ENCODE measurements around the gene CNTD1.
"Not testable (repeated sequence)": the region's sequence is repeated elsewhere in the genome, so short reads cannot be mapped to it uniquely, and the experiment has no call there.

The CNTD1 gene

GRCh38 chr17:42849031-42849430 is 50.4 kb downstream of the CNTD1 start:
- TF ChIP-seq ZFX (IDR thresholded peaks at IDR 0.05; ENCODE audit: borderline replicate concordance) (no peak), CTCF (IDR thresholded peaks at IDR 0.05) (no peak)

GRCh38 chr17:42849451-42850181 is 51.0 kb downstream of the CNTD1 start:
- no peak for TF ChIP-seq ZFX (IDR thresholded peaks at IDR 0.05; ENCODE audit: borderline replicate concordance)
- no peak for TF ChIP-seq CTCF (IDR thresholded peaks at IDR 0.05)

More at GRCh38 chr17:42849031-42849430, 50.4 kb downstream of the CNTD1 start:
- H3K27ac ChIP-seq = no peak overlapping the region

GRCh38 chr17:42850954-42851353 is 52.3 kb downstream of the CNTD1 start, which contains the start of gene AOC3:
Gene AOC3, plus strand, starts transcription at chr17:42851199. Its CDS starts 145 bp downstream, at chr17:42851344.
- no peak for TF ChIP-seq ZFX (IDR thresholded peaks at IDR 0.05; ENCODE audit: borderline replicate concordance)
- TF ChIP-seq CTCF (IDR thresholded peaks at IDR 0.05) = no peak
- H3K27ac ChIP-seq = no peak within 1 kb of the TSS

More at GRCh38 chr17:42849451-42850181, 51.0 kb downstream of the CNTD1 start:
- no peak overlapping the region for H3K27ac ChIP-seq

GRCh38 chr17:42851371-42852240 is 52.9 kb downstream of the CNTD1 start:
- H3K27ac ChIP-seq = not testable (repeated sequence)

- no peak overlapping the region for H3K27ac ChIP-seq
- no peak for TF ChIP-seq CTCF (IDR thresholded peaks at IDR 0.05)
- no peak for TF ChIP-seq ZFX (IDR thresholded peaks at IDR 0.05; ENCODE audit: borderline replicate concordance)
These were observed 53.7 kb downstream of the CNTD1 start for GRCh38 chr17:42852351-42852750.

- no peak overlapping the region for H3K27ac ChIP-seq
- TF ChIP-seq CTCF (IDR thresholded peaks at IDR 0.05) = no peak
- no peak for TF ChIP-seq ZFX (IDR thresholded peaks at IDR 0.05; ENCODE audit: borderline replicate concordance)
These were observed 54.3 kb downstream of the CNTD1 start for GRCh38 chr17:42853004-42853403.

GRCh38 chr17:42853597-42853967 is 54.9 kb downstream of the CNTD1 start:
- TF ChIP-seq CTCF (IDR thresholded peaks at IDR 0.05) (no peak), ZFX (IDR thresholded peaks at IDR 0.05; ENCODE audit: borderline replicate concordance) (no peak)
- H3K27ac ChIP-seq = no peak overlapping the region

Measured in 22Rv1 (cell line).